ENCODE data around the gene ESPNL. TPM values are rescaled to one million over a fixed set of nuclear protein-coding genes. Genes with fewer than 3 reads are reported as not detected.

Gene ESPNL
- total RNA-seq, 1 experiment from 2014 or later, result 1.1 TPM

DNA sequence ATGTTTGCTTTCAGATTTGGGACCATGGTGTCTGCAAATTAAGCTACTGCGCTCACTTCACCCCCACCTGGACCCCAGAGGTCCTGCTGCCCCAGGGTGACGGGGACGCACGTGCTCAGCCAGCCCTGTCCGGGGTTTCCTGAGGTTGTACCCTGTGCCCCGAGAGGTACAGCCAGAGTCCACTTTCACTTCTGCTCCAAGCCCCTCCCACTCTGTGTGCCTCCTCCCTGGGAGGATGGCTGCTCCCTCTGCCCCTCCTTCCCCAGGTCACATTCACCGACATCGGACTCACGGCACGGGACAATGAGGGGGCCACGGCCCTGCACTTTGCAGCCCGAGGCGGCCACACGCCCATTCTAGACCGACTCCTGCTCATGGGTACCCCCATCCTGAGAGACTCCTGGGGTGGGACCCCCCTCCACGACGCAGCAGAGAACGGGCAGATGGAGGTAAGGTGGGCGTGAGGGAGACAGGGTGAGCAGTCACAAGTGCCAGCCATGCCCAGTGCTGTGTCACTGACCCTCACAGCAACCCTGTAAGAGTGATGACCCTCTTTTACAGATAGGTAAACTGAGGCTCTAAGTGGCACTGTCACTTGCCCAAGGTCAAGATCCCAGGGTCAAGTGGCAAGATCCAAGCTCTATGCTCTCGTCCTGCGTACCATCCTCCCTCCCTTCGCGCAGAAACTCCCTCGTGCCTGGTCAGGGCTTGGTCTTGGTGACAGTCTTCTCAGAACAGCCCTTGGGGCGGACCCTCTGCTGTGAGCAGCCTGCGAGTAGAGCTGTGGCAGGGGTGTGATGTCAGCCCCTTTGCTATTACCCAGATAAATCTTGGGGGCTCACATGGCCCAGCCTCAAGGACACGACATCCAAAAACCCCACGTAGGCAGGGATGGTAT, 7.6 kb downstream of the ESPNL start:
- no peak overlapping the region for H3K4me3 Mint-ChIP-seq
- no peak overlapping the region for H3K27ac Mint-ChIP-seq
- ATAC-seq (peak; percentile 25), DNase-seq (ENCODE audit: low spot score) (peak; percentile 31)
- ChIA-PET CTCF (interaction anchor here (0.6 to 1.9 kb wide), 11 partner anchors 11 to 1187 kb away, joined by 3 to 16 read pairs (median 7); no protein-coding TSS in a partner anchor), POLR2A (interaction anchor here (1.0 to 1.7 kb wide), 2 partner anchors 9 to 46 kb away, joined by 4 to 8 read pairs; no protein-coding TSS in a partner anchor)
- H3K4me1 Mint-ChIP-seq, result peaks cover 21% of the 10 kb centered on the region
- peaks cover 14% of the 10 kb centered on the region for H3K9me3 Mint-ChIP-seq
- 0 out of 2 replicates have a peak, but pooled peaks have one; percentile 29 for TF ChIP-seq ZBTB21 (CRISPR knock-in tag; IDR thresholded peaks at IDR 0.05; ENCODE audit: borderline replicate concordance)
- TF ChIP-seq, protein P1, sequence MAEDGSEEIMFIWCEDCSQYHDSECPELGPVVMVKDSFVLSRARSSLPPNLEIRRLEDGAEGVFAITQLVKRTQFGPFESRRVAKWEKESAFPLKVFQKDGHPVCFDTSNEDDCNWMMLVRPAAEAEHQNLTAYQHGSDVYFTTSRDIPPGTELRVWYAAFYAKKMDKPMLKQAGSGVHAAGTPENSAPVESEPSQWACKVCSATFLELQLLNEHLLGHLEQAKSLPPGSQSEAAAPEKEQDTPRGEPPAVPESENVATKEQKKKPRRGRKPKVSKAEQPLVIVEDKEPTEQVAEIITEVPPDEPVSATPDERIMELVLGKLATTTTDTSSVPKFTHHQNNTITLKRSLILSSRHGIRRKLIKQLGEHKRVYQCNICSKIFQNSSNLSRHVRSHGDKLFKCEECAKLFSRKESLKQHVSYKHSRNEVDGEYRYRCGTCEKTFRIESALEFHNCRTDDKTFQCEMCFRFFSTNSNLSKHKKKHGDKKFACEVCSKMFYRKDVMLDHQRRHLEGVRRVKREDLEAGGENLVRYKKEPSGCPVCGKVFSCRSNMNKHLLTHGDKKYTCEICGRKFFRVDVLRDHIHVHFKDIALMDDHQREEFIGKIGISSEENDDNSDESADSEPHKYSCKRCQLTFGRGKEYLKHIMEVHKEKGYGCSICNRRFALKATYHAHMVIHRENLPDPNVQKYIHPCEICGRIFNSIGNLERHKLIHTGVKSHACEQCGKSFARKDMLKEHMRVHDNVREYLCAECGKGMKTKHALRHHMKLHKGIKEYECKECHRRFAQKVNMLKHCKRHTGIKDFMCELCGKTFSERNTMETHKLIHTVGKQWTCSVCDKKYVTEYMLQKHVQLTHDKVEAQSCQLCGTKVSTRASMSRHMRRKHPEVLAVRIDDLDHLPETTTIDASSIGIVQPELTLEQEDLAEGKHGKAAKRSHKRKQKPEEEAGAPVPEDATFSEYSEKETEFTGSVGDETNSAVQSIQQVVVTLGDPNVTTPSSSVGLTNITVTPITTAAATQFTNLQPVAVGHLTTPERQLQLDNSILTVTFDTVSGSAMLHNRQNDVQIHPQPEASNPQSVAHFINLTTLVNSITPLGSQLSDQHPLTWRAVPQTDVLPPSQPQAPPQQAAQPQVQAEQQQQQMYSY (CRISPR knock-in tag; IDR thresholded peaks at IDR 0.05), result no peak
- TF ChIP-seq FOXK1 (CRISPR knock-in tag; IDR thresholded peaks at IDR 0.05), result 0 out of 2 replicates have a peak, but pooled peaks have one; percentile 25
- TF ChIP-seq ZMAT4 (CRISPR knock-in tag; IDR thresholded peaks at IDR 0.05), result no peak
- H3K36me3 Mint-ChIP-seq, result peaks cover 3% of the 10 kb centered on the region
- no peaks in the 10 kb centered on the region for H3K27me3 Mint-ChIP-seq (ENCODE audit: low read depth)

GRCh38 chr2:238108423-238109183, 8.5 kb downstream of the ESPNL start:
- peak; percentile 55 for ATAC-seq

GRCh38 chr2:238113611-238114010, 13.5 kb downstream of the ESPNL start:
- H3K4me3 Mint-ChIP-seq, result no peak overlapping the region
- H3K27ac Mint-ChIP-seq, result no peak overlapping the region
- TF ChIP-seq ATF1 (CRISPR knock-in tag; IDR thresholded peaks at IDR 0.05) (no peak), ZNF423 (CRISPR knock-in tag; IDR thresholded peaks at IDR 0.05) (no peak), ZNF219 (CRISPR knock-in tag; IDR thresholded peaks at IDR 0.05; ENCODE audit: borderline replicate concordance) (no peak)
- POLR2A ChIA-PET, result no interaction called here
- H3K4me1 Mint-ChIP-seq, result peaks cover 11% of the 10 kb centered on the region
- no peaks in the 10 kb centered on the region for H3K27me3 Mint-ChIP-seq (ENCODE audit: low read depth)
- ATAC-seq, result no peak
- CTCF ChIA-PET, result no interaction called here
- peaks cover 6% of the 10 kb centered on the region for H3K36me3 Mint-ChIP-seq
- no peak for DNase-seq (ENCODE audit: low spot score)
- peaks cover 21% of the 10 kb centered on the region for H3K9me3 Mint-ChIP-seq

More at GRCh38 chr2:238108423-238109183, 8.5 kb downstream of the ESPNL start:
- H3K4me3 Mint-ChIP-seq, result no peak overlapping the region
- POLR2A ChIA-PET, result interaction anchor here (0.6 to 1.7 kb wide), 4 partner anchors 10 to 437 kb away, joined by 3 to 8 read pairs (median 5); no protein-coding TSS in a partner anchor
- TF ChIP-seq FOXP1 (CRISPR knock-in tag; IDR thresholded peaks at IDR 0.05; ENCODE audit: borderline replicate concordance) (0 out of 2 replicates have a peak, but pooled peaks have one; percentile 45), ZMAT4 (CRISPR knock-in tag; IDR thresholded peaks at IDR 0.05) (no peak), CREB1 (CRISPR knock-in tag; IDR thresholded peaks at IDR 0.05) (0 out of 2 replicates have a peak, but pooled peaks have one; percentile 19), TEAD4 (CRISPR knock-in tag; IDR thresholded peaks at IDR 0.05) (no peak), ZNF396 (CRISPR knock-in tag; IDR thresholded peaks at IDR 0.05; ENCODE audit: borderline replicate concordance) (no peak)
- TF ChIP-seq, protein P2, sequence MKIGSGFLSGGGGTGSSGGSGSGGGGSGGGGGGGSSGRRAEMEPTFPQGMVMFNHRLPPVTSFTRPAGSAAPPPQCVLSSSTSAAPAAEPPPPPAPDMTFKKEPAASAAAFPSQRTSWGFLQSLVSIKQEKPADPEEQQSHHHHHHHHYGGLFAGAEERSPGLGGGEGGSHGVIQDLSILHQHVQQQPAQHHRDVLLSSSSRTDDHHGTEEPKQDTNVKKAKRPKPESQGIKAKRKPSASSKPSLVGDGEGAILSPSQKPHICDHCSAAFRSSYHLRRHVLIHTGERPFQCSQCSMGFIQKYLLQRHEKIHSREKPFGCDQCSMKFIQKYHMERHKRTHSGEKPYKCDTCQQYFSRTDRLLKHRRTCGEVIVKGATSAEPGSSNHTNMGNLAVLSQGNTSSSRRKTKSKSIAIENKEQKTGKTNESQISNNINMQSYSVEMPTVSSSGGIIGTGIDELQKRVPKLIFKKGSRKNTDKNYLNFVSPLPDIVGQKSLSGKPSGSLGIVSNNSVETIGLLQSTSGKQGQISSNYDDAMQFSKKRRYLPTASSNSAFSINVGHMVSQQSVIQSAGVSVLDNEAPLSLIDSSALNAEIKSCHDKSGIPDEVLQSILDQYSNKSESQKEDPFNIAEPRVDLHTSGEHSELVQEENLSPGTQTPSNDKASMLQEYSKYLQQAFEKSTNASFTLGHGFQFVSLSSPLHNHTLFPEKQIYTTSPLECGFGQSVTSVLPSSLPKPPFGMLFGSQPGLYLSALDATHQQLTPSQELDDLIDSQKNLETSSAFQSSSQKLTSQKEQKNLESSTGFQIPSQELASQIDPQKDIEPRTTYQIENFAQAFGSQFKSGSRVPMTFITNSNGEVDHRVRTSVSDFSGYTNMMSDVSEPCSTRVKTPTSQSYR (CRISPR knock-in tag; IDR thresholded peaks at IDR 0.05), result peak; percentile 77; the same call in 1 of the 2 replicates
- H3K36me3 Mint-ChIP-seq, result peaks cover 6% of the 10 kb centered on the region
- H3K27me3 Mint-ChIP-seq (ENCODE audit: low read depth), result no peaks in the 10 kb centered on the region
- H3K9me3 Mint-ChIP-seq, result peaks cover 21% of the 10 kb centered on the region
- no peak overlapping the region for H3K27ac Mint-ChIP-seq
- DNase-seq (ENCODE audit: low spot score), result peak; percentile 58
- H3K4me1 Mint-ChIP-seq, result peaks cover 21% of the 10 kb centered on the region
- CTCF ChIA-PET, result interaction anchor here (0.6 to 1.9 kb wide), 12 partner anchors 8 to 250 kb away, joined by 3 to 16 read pairs (median 6); partner anchors contain the start of gene ESPNL

Data from WTC11 (cell line).